ENCODE data around the gene TBX1.

The TBX1 gene

DNA sequence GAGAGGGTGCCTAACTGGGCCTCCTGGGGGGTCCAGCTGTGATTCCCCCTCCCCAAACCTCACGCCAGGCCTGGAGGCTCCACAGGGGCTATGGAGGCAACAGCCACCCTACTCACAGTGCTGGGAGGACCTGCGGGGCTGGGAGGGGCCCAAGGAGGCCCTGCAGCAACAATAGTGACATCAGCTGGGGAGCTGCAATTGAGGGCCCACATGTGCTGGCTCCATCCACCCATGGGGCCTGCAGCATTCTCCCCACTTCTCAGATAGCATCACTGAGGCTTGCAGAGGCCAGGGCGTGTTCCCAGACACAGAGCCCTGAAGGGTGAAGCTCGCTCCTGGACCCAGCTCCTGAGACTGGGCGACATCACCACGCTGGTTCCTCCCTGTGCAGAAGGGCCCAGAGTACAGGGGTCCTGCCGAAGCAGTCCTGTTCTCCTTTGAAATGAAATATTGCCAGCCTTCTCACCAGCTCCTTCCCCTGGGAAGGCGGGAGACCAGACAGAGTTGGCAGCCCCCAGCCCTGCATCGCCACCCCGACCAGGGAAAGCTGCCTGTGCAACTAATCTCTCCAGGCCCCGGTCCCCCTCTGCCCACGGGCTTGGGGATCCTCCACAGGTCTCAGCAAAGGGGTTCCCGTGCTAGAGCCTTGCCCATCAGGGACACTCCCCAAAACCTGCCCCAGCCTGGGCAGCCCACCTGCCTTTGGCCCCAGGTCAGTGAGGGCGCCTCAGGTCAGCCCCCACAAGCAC is 8.9 kb upstream of the TBX1 start:
- DNase-seq: no peak

DNA sequence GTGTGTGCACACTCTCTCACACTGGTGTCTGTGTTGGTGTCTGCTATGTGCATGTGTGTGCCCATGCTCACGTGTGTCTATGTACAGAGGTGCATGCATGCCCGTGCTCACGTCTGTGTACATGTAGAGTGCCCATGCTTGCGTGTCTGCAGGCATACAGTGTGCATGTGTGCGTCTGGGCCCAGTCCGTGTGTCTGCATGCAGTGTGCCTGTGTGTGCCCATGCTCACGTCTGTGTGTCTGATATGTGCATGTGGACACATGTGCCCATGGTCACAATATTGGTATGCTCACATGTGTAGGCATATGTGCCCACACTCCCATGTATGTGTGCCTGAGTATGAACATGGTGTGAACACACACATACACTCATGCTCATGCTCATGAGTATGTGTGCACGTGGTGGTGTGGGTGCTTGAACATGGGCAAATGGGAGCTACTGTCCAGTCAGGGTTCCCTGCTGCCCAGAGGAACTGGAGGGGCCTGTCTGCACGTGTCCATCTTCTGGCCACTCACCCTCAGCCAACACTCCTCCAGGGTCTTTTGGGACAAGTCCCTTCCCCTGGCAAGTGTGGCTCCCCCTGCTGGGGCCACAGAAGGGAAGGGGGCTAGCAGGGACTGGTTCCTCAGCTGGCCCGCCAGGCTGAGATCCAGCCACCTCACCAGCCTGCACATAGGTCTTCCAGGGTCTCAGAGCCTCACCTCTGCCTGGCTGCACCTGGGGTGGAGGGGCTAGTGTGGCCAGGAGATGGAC is 7.3 kb upstream of the TBX1 start:
- no peak for DNase-seq

DNA sequence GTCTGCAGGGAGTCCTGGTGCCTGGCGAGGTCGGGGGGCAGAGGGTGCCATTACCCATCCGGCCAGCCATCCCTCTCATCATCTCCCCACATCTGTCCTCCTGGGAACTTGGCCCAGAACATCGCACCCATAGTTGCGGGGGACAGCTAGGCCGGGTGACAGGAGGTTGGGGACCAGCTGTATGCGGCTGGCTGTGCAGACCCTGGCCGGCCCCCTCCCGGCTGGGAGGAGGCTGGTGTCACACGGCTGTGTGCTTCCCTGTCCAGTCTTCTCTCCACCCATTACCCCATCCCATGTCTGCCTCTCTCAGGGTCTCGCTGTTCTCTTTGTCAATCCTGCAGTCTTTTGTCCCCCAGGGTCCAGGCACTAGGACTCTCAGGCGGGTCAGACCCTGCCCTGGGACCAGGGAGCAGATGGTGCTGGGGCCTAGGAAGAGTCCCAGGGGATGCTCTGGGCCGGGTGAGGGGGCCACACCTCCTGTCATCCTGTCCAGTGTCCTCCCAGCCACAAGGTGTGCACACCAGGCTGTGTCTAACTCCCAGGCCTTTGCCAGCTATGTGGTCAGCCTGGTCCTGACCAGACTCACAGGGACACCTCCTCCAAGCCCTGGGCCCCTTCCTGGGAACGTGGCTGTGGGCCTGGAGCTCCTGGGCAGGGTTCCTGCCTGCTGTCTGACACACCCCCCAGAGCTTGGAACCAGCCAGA is 6.4 kb upstream of the TBX1 start:
- no peak for DNase-seq

DNA sequence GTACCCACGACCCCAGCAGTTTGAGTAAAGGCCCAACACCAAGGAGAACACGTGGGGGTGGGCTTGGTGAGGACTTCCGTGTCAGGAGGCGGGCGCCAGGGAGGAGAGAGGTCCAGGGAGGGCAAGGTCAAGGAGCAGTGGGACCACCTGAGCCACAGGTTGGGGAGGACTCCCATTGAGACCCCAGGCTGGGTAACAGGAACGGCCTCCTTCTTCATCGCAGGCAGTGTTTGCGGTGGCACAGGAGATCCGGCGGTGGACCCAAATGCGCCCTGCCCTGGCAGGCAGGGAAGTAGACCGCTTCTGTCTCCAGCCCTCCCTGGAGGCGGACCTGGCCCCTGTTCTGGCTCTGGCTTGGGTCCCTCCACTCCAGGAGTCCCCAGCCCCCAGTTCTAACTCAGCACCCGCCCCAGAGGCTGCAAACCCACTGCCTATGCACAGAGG is 5.9 kb upstream of the TBX1 start:
- DNase-seq: no peak

DNA sequence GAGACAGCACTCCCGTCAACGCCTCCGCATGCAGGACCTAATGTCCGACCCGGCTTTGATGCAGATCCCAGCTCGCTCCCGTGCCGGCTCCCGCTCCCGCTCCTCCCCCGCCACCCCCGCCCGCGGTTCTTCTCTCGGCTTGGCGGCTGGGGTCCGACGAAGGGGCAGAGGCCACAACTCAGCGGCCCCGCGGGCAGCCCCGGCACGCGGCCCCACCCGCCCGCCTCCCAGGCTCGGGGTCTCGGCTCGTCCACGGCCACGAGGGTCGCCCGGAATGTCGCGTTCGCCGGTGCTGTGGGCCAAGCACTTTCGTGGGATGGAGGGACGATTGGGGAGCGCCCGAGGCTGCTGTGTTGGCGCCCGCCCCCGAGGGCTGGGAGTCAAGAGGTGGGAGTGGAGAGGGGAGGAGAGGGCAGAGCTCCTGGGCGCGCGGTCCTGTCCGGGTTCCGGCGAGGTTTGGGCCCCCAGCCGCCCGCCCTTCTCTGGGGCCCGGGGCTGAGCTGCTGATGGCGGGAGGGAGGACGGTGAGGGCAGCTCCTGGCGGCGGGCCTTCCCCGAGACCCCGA is 5.3 kb upstream of the TBX1 start:
- no peak for DNase-seq

DNA sequence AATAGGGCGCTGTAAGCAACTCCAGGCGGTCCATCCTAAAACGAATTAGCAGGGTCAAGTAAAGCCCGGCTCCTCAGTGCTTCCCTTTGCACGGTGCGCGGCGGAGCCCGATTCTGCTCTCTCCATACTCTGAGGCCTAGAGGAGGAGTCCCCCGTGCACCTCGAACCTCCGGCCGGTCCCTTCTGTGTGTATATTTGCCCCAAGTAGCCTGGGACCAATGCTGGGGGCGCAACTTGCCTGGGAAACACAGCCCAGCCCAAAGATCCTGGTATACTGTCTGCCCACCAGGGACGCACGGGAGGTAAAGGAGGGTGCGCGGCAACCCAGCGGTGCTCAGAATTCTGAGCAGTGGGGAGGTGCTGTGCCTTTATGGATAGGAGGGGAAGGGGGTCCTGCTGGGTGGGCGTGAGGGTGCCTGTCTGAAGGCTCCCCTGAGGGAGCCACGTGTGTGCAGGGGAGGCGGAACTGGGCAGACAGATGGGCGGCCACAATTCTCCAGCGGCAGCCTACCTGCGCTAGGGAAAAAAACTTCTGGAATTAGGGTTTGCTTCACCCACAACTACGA is 4.8 kb upstream of the TBX1 start:
- DNase-seq: no peak

DNA sequence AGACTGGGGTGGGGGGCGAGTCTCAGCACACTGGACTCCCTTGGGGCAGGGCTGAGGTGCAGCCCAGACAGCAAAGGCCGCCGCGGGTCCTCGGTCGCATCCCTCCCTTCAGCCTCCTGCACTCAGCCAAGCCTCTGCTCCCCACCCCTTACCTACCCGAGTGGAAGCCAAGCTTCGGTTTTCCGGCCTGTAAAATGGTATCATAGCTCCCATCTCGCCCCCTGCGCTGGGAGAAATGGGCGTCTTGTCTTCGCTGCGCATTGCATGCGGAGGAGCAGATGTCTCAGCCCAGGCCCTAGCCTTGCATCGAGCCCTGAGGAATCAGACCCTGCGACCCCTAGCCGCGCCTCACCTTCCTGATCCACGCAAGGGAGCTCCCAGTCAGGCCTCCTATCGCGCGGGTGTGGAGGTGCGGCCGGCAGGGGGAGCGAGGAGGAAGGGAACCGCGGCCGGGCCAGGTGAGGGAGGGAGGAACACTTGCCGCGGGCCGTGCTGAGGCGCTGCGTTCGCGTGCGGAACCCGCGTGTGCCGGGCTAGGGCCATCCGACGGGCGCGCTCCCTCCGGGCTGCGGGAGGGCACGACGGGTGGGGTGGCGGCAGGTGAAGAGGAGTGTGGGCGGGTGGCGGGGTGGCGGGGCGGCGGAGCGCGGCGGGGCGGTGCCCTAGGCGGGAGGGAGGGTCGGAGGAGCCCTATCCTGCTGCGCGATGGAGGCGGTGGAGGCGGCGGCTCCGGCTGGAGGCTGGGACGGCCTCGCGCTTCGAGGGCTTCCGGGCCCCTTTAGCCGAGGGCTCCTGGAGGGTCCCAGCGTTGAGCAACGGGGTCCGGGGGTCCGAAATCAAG is 4.1 kb upstream of the TBX1 start:
- no peak for DNase-seq

DNA sequence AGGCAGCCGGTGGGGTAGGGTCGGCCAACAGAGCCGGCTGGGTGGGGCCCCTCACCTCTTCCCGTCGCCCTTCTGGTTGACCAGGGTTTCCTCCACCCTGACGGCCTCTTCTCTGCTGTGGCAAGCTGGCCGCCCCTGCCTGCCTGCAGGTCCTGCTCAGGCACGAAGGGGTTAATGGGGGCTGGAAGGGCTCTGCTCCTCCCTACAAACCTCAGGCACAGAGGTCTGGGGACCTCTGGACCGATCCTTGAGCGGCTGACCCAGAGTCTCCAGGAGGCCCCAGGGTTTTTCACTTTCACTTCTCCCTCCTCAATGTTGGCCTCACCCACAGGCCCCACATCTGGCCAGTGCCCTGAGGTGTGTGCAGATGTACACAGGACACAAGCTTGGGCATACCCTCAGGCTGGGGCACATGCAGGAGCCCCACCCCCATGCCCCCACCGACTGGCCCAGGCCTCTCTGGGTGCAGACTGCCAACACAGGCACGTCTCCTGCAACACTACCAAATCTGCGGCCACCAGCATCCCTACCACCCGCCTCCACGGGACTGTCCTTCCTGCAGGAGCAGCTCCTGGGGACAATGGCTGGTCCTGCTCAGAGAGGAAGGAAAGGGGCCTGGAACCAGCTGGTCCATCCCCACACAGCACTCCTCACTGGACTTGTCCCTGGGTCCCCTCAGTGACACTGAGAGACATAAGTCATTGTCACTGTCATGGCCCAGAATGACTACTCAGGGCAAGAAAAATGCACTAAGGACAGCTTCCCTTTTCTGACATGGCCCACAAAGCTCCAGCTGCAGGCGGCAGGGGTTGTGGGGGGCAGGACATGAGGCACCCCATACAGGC is 3.2 kb upstream of the TBX1 start:
- no peak for DNase-seq

DNA sequence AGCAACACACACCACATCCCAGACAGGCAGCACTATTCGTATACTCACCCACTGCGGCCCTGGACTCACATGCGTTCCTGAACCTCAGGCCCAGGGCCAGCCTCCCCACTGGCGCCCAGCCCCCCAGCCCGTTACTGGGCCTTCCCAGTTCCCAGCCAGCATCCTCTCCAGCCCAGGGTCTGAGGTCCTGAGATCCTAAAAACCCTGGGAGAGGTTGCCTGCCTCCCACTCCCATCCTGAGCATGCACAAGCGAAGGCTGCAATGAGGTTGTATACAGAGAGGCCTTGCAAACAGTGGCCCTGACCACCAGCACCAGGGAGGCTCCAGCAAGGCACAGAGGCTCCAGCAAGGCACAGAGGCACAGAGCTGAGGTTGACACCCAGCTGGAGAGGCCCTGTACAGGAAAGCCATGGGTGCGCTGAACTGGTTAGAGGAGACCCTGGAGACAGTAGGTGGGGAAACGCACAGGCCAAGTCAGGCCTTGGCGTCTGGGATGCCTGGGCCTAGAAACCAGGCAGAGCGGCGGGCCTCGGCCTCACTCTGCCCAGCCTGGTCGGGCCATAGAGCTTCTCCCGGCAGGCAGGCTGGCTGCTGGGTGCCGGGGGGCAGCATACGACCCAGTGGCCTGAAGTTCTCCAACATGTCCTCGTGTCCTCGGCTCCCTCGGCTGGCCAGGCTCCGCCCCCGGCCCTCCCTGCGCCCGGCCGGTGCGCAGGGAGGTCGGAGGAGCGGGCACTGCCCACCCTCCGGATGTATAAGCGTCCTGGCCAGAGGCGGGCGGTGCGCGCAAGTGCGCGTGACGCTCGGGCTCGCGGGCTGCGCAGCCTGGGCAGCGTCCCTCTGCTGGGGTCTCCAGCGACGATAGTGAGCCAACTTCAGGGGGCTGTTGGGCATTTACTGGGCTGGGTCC is 2.3 kb upstream of the TBX1 start:
- no peak for DNase-seq

DNA sequence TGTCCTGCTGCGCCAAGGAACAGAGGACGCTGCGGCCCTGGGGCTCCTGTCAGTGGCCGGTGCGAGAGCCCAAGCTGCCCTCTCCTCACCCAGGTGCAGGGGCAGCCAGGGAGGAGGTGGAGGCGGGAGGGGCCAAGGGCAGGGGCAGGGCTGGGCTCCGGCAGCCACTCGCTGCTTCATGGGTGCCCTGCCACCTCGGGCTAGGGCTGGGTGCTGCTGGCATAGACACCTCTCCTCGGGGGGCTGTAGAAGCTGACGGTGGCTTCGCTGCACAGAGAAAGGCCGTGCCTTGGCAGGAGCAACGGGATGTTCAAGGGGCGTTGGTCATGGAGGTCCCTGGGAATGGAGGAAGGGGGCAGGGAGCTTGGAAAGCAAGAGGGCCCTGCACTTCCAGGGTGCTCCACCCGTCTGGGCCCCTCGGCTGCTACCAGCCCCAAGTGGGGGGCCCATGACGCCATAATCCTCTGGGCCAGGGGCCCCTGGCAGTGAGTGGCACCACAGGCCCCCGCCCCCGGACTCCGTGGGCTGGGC is 1.6 kb upstream of the TBX1 start:
- DNase-seq: no peak

DNA sequence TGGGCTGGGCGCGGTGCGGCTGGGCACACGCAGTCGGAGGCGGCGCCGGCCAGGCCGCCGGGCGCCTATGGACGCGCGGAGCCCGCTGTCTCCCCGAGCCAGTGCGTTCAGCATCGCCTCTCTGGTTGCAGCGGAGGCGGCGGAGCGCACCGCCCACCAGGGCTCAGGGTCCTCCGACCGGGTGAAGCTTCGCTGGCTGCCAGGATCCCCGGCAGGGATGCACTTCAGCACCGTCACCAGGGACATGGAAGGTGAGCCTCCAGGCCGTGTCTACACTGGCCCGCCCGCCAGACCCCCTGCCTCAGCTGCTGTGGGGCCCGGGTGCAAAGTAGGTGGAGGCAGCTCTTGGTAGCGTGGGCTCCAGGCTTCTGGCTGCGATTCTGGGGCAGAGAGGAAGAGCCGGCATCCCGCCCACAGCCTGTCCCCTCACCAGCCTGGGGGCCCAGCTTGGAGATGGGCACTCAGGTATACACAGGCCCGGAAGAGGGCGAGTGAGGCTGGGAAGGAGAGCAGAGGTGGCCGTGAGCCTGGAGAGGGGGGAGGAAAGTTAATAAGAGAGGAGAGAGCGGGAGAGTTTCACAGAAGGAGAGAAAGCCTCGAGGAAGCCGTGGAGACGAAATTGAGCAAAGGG is 1.0 kb upstream of the TBX1 start:
- no peak for DNase-seq

DNA sequence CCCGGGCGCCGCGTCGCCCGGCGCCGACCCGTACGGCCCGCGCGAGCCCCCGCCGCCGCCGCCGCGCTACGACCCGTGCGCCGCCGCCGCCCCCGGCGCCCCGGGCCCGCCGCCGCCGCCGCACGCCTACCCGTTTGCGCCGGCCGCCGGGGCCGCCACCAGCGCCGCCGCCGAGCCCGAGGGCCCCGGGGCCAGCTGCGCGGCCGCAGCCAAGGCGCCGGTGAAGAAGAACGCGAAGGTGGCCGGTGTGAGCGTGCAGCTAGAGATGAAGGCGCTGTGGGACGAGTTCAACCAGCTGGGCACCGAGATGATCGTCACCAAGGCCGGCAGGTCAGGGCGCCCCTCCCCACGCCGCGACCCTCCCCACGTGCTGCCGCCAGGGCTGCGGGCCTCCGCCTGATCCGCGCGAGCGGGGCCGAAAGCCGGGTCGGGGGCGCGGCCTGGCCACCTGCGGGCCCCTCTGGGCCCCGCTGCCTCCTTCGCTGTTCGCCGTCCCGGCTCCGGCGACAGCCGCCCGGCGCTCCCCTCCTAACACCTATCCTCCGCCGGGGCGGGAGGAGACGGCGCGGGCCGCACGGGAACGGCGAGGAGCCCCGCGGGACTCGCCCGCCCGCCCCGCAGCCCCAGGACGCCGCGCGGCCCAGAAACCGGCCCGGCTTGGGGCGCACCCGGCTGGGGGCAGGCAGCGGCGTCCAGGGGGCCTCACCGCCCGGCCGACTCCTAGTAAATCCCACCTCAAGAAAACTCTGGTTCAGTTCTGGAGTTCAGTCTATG is 560 bp downstream of the TBX1 start:
- no peak for DNase-seq

DNA sequence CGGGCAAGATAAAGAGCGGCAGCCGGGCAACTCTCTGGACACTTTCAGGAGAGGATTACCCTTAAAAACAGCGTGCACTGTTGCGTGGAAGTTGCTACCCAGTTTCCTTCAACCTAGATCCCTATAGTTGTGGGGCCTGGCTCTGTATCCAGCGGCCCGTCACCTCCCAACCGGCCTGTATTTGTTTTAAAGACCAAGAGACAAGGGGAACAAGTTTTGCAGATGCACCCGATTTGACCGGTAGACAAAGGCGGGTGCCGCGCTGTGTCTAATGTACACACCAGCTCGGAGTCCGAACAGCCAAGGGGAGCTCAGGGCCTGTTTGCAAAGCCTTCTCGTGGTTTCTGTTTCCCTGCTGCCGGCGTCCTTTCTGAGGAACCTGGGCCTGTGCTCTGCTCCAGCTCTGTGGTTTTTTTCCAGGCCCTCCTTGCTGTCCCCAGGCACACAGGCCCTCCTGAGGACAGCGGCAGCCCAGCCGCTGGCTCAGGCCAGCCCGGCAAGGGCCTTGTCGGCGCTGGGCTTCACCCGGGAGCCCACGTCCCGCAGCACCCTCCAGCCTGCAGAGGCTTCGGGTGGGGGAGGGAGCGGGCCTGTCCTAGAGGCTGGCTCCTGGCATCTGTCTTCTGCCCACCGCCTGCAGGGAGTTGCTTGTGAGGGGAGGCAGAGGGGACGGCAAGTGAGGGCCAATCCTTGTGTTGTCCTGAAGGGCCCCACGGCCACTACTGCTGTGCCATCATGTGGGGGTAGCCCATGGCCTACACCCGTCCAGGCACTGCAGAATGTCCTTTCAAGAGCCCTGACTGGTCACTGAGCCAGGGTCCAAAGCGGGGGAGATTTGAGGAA is 1.4 kb downstream of the TBX1 start:
- no peak for DNase-seq

DNA sequence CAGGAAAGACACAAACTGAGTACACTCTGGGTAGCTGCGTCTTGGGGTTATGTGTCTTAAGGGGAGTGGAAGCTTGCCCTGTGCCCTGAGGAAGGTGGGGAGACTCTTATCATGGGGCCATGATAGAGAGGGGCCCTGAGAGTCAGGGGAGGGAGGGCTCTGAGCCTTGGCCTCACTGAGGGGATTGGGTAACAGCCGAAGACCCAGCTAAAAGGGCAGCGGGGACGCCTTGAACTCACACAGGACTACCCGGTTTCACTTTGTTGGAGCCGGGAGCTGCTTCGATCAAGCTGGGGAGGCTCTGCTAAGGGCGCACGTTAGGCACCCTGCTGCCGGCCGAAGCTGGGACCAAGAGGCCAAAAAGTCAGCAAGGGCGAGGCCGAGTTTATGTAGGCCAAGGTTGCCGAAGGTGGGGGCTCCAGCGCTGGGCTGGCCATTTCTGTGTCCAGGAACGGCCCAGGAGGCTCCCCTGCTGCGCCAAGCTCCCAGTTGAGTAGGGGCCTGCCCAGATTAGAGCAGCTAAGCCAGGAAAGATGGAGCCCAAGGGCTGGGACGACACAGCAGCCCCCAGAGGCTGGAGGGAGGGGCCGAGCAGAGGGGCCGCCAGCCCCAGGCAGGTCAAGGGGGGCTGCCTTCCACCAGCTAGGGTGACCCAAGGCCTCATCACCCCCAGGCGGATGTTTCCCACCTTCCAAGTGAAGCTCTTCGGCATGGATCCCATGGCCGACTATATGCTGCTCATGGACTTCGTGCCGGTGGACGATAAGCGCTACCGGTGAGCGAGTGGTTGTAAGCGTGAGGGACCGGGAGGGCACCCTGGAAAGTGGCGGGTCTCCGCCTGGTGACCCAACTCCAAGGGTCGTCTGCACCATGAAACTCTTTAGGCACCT is 2.2 kb downstream of the TBX1 start:
- DNase-seq: no peak

All from hypothalamus (tissue), 51 donors.